D721Med (cell line): ENCODE measurements around the gene GNAQ.

Experiments used
- DNase-seq: peaks from one replicate; pipeline ENCODE4 v3.0.0; 2011; ENCODE audit warnings: low spot score; ENCODE audit not compliant: insufficient read length
- FAIRE-seq: peaks from 2 replicates; lab custom pipeline; 2011; peaks lifted over from hg19 to GRCh38; lab: Jason Lieb, UNC
- TF ChIP-seq, protein P1 (sequence below): IDR thresholded peaks from 2 replicates; pipeline ENCODE4 v1.5.1; 2012; ENCODE audit warnings: mild to moderate bottlenecking, control low read depth; ENCODE audit not compliant: insufficient read depth; ENCODE audit errors: missing control alignments

GNAQ gene

DNA sequence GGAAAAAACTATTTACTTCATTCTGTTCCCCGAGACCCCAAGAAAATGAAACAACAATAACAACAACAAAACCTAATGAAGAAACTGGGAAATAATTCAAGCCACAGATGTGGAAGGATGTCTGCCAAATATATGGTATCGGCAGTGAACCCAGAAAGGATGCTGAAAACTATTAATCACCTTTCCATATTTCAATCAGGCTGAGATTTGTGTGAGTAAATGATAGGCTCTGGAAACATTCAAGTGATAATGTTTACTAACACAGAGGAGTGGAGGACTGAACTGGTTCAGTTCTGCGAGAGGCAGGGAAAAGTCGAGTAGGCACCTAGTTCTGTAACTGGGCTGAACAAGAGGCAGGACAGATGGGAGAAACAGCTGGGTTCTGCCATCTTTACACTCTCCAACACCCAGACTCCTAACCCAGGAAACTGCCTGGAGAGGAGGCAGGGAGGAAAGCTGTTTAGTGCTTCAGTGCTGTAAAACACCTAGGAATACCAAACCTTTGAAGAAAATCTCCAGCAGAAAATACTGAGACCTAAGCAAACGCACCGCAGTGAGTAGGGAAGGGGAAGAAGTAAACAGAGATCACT is 286.7 kb downstream of the GNAQ start:
- TF ChIP-seq, protein P1, sequence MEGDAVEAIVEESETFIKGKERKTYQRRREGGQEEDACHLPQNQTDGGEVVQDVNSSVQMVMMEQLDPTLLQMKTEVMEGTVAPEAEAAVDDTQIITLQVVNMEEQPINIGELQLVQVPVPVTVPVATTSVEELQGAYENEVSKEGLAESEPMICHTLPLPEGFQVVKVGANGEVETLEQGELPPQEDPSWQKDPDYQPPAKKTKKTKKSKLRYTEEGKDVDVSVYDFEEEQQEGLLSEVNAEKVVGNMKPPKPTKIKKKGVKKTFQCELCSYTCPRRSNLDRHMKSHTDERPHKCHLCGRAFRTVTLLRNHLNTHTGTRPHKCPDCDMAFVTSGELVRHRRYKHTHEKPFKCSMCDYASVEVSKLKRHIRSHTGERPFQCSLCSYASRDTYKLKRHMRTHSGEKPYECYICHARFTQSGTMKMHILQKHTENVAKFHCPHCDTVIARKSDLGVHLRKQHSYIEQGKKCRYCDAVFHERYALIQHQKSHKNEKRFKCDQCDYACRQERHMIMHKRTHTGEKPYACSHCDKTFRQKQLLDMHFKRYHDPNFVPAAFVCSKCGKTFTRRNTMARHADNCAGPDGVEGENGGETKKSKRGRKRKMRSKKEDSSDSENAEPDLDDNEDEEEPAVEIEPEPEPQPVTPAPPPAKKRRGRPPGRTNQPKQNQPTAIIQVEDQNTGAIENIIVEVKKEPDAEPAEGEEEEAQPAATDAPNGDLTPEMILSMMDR = no peak
- DNase-seq (no peak), FAIRE-seq (no peak)

DNA sequence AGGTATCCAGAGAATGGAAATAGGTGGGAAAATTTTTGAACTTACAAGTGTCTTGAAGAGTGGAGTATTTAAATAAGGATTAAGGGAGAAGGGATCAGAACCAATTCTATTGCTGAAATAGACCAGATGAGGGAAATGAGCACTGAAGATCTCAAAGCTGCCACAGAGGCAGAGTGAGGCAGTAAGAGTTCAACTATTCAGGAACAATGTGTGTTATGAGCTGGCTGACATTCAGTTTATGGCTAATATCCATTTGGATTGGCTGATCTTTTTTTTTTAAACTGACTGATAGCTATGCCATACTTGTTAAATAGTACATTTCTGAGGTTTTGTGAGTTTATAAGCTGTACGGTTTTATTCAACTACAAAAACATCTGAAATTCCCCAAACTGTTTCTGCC is 288.2 kb downstream of the GNAQ start:
- no peak for DNase-seq
- no peak for FAIRE-seq
- TF ChIP-seq, protein P1 = no peak

DNA sequence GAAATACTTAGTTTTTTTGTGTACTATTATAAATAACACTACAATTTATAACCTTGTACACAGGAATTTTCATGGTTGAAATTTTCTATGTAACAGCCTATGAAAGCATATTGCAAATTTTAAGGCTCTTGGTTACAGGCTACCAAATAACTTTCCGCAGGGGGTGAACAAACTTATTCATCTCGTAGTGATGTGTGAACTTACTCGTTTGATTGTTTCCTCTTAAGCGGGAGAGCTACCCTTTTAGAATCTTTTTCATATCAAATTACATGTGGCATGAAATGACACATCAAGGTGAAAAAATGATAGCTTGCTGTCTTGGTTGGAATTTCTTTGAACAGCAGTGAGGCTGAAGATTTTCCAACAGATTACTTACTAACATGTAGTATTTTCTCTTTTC is 292.7 kb downstream of the GNAQ start:
- TF ChIP-seq, protein P1 = no peak
- FAIRE-seq = no peak
- DNase-seq = no peak

DNA sequence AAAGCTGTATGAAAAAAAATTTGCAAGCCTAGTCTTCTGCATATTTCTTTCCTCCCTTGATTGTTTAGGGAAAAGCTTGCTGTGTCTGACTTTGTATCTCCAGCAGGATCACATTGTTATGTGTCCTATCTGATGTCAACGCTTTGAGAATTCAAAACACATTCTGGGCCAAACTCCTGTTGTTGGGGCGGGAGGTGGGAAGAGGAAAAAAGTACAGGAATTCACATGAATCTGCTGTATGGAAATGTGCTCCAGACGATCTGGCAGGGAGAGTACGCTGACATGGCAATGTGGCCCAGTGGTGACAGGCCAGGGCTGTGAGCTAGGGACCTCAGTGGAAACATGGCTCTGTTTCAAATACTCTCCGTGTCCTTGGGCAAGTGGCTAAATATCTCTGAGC is 296.1 kb downstream of the GNAQ start:
- DNase-seq (no peak), FAIRE-seq (no peak)
- TF ChIP-seq, protein P1 = no peak

DNA sequence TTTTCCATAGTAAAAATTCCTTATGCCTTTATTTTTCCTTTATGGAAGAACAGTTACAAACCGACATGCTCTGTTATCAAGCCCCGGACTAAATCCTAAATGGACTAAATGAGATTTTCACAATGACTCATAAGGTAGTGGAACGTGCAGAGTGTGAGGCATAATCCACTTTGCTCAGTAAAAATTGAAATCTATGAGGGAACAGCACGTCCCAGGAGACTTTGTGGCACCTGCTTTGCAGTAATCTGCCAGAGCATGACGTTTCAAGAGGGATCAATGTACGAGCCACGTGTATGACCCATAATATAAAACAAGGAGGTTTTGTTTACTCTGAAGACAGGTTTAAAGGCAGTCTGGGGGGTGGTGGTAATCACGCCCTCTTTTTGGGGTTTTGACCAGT is 299.7 kb downstream of the GNAQ start:
- DNase-seq = no peak
- TF ChIP-seq, protein P1 = no peak
- no peak for FAIRE-seq

DNA sequence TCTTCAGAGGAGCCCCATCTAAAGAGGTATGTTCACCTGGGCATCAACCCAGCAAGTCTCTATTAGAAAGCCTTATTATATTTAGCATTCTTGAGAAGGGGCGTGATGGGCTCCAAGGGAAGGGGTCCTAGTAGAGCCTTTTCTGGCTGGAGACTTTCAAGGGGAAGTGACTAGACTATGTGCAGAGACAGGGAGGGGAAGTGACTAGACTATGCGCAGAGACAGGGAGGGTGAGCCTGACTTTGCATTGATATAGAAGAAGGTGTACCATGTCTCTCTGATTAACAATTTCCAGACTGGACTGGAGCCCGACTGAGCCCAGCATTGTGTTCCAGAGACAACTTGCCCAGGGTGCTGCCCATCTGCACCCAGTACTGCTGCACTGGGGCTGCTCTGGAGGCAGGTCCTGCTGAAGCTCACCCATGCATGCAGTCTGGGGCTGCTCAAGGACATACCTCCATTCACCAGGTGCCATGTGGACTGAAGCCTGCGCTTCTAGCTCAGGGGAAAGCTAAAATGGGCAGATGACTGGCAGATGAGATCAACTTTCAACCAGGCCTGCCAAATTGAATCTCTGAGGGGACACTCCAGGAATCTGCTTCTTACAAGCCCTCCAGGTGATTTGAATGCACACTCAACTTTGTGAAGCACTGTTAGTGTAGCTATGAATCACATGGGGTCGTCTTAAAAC is 300.5 kb downstream of the GNAQ start:
- no peak for DNase-seq
- TF ChIP-seq, protein P1 = no peak
- no peak for FAIRE-seq

DNA sequence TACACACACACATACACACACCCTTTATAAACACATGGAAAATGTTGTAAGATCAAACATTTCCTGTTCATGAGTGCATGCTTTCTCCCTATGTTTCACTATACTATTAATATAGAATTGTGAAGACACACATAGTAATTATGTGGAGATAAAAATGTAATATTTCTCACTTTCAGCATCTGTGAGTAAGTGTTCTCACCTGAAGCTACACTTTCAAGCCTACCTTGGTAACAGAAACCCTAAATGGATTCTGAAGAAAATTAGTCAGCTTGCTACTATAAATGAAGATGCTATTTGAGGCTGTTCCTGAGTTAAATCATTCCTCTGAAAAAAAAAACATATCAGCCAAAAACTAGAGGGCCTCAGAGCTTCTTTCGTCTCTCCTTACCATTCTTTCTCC is 302.4 kb downstream of the GNAQ start:
- no peak for DNase-seq
- TF ChIP-seq, protein P1 = no peak
- no peak for FAIRE-seq
